Panc1 (cell line): Measurements from ENCODE around the gene ATOH8. TPM values are rescaled to one million over a fixed set of nuclear protein-coding genes. Genes with fewer than 3 reads are reported as not detected.

ENCODE experiments used
- ATAC-seq: fragments of 200-7000 bp; cut with Tn5 transposase; 2 replicates; pipeline ENCODE4 v1.9.1; 2020; ENCODE audit warnings: mild to moderate bottlenecking, moderate library complexity
- BruUV-seq: library from RNA; stranded (reverse); fragments of 400-500 nt; replicated peaks from 2 replicates; lab custom pipeline; 2021; lab: Mats Ljungman, UMichigan
- CTCF ChIA-PET: fragments of 300-600 bp; sonication (Branson Sonifier 250); formaldehyde crosslinking; loops from one replicate; lab custom pipeline; 2022; ENCODE audit warnings: antibody characterized with exemption; lab: Charles Lee
- POLR2A ChIA-PET: fragments of 300-600 bp; sonication (Branson Sonifier 250); formaldehyde crosslinking; loops from one replicate; lab custom pipeline; 2022; ENCODE audit warnings: antibody characterized with exemption; lab: Charles Lee
- DNase-seq: peaks from one replicate; pipeline ENCODE4 v3.0.0-alpha.2; 2010; ENCODE audit warnings: low read depth, low spot score
- H3K27ac ChIP-seq: 2 replicates; pipeline ENCODE4 v1.5.1; 2011; ENCODE audit warnings: mild to moderate bottlenecking, low read length, inconsistent platforms
- H3K27me3 ChIP-seq: fragments of 200-500 bp; sonication (Bioruptor generic); 2 replicates; pipeline ENCODE4 v1.6.0; 2014; ENCODE audit warnings: low read length, inconsistent platforms; ENCODE audit not compliant: control insufficient read depth, insufficient read depth
- H3K36me3 ChIP-seq: fragments of 200-500 bp; sonication (Bioruptor generic); 2 replicates; pipeline ENCODE4 v1.5.1; 2014; ENCODE audit warnings: inconsistent platforms, mild to moderate bottlenecking, low read length, moderate library complexity; ENCODE audit not compliant: control insufficient read depth, insufficient read depth
- H3K4me1 ChIP-seq: 2 replicates; pipeline ENCODE4 v1.5.1; 2011; ENCODE audit warnings: inconsistent platforms, mild to moderate bottlenecking, low read length, moderate library complexity; ENCODE audit not compliant: control insufficient read depth, insufficient read depth
- H3K4me3 ChIP-seq, 2 experiments: 2 replicates each; pipeline ENCODE4 v1.5.1; 2011 to 2012; ENCODE audit warnings: low read depth in 2 of 2, low read length in 2 of 2, mild to moderate bottlenecking in 2 of 2, inconsistent platforms in 1 of 2, moderate library complexity in 1 of 2
- H3K9me3 ChIP-seq: fragments of 200-500 bp; sonication (Bioruptor generic); 2 replicates; pipeline ENCODE4 v1.5.1; 2014; ENCODE audit warnings: low read depth, mild to moderate bottlenecking, inconsistent platforms, low read length, moderate library complexity; ENCODE audit not compliant: control insufficient read depth, insufficient read depth
- POLR2AphosphoS5 ChIP-seq: IDR thresholded peaks from 2 replicates; pipeline ENCODE4 v1.6.1; 2012; ENCODE audit warnings: mild to moderate bottlenecking, low read depth, low read length, moderate library complexity
- SIN3A ChIP-seq: IDR thresholded peaks from 2 replicates; pipeline ENCODE4 v1.6.1; 2012; ENCODE audit warnings: low read depth, mild to moderate bottlenecking, low read length, moderate library complexity, borderline replicate concordance; ENCODE audit not compliant: insufficient read depth
- TCF7L2 ChIP-seq: IDR thresholded peaks from 2 replicates; pipeline ENCODE4 v1.6.1; 2011; ENCODE audit warnings: mild to moderate bottlenecking, low read depth, low read length, inconsistent platforms
- in situ Hi-C: cut with HindIII; loops from 2 replicates; pipeline ENCODE4 v1.10.0; 2016; ENCODE audit warnings: low sequenced_read_pairs, low pct_unique_long_range_greater_than_20kb
- intact Hi-C: fragments of 100-400 bp; cut with micrococcal nuclease; formaldehyde crosslinking; loops from one replicate; pipeline ENCODE4 v1.10.0; 2022; ENCODE audit not compliant: unreplicated experiment
- total RNA-seq: library from RNA; stranded (reverse); gene quantifications from one replicate; pipeline ENCODE4 v1.2.1, GENCODE V29; 2021; ENCODE audit not compliant: unreplicated experiment
- TF ChIP-seq, protein P1 (sequence below): fragments of 450-650 bp; IDR thresholded peaks from 2 replicates; pipeline ENCODE4 v1.5.1; 2017; ENCODE audit warnings: mild to moderate bottlenecking
- TF ChIP-seq, protein P2 (sequence below), 2 experiments: IDR thresholded peaks; 2 replicates each; pipeline ENCODE4 v1.6.1; 2011 to 2012; ENCODE audit warnings: low read depth in 2 of 2, control low read depth in 1 of 2, low read length in 1 of 2, mild to moderate bottlenecking in 1 of 2, moderate library complexity in 1 of 2; ENCODE audit not compliant: insufficient read depth in 1 of 2

Gene ATOH8
- total RNA-seq, 1 experiment from 2014 or later = 3.8 TPM

DNA sequence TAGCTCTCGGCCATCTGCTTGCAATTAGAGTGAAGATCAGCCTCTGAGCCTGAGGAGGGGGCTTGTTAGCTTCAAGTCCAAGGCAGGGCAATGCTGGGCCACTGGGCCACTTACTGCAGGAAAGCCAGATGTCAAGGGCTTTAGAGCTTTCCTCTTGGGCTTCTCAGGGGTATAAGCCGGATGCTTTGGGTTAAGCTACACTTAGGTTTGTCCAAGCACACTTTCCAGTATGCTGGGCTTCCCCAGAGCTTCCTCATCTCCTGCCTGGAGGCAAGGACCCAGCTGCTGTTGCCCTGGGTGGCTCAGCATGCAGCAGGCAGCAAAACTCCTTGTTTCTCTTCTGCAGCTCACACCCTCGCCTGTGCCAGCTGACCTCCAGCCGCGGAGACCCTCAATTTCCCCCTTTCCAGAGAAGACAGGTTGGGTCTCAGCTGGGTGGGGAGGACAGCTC lies 29.0 kb upstream of the ATOH8 start:
- in situ Hi-C loops (no loop called here), intact Hi-C loops (no loop called here)
- no peaks in the 10 kb centered on the region for H3K9me3 ChIP-seq
- POLR2A ChIA-PET = no interaction called here
- H3K4me3 ChIP-seq = no peak overlapping the region
- peaks cover 9% of the 10 kb centered on the region for H3K4me1 ChIP-seq
- no peaks in the 10 kb centered on the region for H3K36me3 ChIP-seq
- CTCF ChIA-PET = interaction anchor here (0.7 to 0.8 kb wide), 2 partner anchors 33 to 72 kb away, joined by 3 read pairs; no protein-coding TSS in a partner anchor
- no peak overlapping the region for H3K27ac ChIP-seq
- ATAC-seq (no peak), DNase-seq (no peak)
- no TSS peak for BruUV-seq
- TF ChIP-seq SIN3A (no peak), TCF7L2 (no peak), POLR2AphosphoS5 (no peak)
- TF ChIP-seq, protein P1, sequence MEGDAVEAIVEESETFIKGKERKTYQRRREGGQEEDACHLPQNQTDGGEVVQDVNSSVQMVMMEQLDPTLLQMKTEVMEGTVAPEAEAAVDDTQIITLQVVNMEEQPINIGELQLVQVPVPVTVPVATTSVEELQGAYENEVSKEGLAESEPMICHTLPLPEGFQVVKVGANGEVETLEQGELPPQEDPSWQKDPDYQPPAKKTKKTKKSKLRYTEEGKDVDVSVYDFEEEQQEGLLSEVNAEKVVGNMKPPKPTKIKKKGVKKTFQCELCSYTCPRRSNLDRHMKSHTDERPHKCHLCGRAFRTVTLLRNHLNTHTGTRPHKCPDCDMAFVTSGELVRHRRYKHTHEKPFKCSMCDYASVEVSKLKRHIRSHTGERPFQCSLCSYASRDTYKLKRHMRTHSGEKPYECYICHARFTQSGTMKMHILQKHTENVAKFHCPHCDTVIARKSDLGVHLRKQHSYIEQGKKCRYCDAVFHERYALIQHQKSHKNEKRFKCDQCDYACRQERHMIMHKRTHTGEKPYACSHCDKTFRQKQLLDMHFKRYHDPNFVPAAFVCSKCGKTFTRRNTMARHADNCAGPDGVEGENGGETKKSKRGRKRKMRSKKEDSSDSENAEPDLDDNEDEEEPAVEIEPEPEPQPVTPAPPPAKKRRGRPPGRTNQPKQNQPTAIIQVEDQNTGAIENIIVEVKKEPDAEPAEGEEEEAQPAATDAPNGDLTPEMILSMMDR = no peak
- TF ChIP-seq, protein P2, sequence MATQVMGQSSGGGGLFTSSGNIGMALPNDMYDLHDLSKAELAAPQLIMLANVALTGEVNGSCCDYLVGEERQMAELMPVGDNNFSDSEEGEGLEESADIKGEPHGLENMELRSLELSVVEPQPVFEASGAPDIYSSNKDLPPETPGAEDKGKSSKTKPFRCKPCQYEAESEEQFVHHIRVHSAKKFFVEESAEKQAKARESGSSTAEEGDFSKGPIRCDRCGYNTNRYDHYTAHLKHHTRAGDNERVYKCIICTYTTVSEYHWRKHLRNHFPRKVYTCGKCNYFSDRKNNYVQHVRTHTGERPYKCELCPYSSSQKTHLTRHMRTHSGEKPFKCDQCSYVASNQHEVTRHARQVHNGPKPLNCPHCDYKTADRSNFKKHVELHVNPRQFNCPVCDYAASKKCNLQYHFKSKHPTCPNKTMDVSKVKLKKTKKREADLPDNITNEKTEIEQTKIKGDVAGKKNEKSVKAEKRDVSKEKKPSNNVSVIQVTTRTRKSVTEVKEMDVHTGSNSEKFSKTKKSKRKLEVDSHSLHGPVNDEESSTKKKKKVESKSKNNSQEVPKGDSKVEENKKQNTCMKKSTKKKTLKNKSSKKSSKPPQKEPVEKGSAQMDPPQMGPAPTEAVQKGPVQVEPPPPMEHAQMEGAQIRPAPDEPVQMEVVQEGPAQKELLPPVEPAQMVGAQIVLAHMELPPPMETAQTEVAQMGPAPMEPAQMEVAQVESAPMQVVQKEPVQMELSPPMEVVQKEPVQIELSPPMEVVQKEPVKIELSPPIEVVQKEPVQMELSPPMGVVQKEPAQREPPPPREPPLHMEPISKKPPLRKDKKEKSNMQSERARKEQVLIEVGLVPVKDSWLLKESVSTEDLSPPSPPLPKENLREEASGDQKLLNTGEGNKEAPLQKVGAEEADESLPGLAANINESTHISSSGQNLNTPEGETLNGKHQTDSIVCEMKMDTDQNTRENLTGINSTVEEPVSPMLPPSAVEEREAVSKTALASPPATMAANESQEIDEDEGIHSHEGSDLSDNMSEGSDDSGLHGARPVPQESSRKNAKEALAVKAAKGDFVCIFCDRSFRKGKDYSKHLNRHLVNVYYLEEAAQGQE (IDR thresholded peaks at IDR 0.05; ENCODE audit: insufficient read depth in 1 of 2, low read depth in 2 of 2, low read length in 1 of 2) = no peak
- H3K27me3 ChIP-seq = no peaks in the 10 kb centered on the region

DNA sequence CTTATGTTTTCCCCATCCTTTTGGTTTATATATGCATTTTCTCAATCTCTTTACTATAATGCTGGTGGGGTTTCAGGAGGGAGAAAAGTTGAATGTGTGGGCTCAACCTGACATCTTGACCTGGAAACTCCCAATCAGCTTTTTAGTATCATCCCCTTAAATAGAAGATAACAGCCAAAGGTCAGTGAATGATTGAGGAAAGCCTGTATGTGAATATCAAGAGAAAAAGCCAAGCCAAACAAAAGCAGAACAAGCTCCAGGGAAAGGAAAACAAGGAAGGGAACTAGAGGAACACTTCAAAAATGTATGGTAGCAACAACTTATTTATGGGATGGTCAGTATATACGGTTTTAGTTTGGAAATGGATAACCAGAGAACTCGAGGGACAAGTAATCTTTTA lies 28.3 kb upstream of the ATOH8 start:
- intact Hi-C loops (no loop called here), in situ Hi-C loops (no loop called here)
- Histone ChIP-seq H3K36me3 (no peaks in the 10 kb centered on the region), H3K4me3 (no peak overlapping the region), H3K27ac (no peak overlapping the region), H3K4me1 (peaks cover 9% of the 10 kb centered on the region), H3K27me3 (no peaks in the 10 kb centered on the region), H3K9me3 (no peaks in the 10 kb centered on the region)
- DNase-seq = no peak
- ChIA-PET CTCF (interaction anchor here (0.6 to 0.8 kb wide), 4 partner anchors 24 to 163 kb away, joined by 3 to 5 read pairs (median 4); partner anchors contain the start of gene ST3GAL5), POLR2A (interaction anchor here (0.7 kb wide), 1 partner anchor 274 kb away, joined by 5 read pairs; no protein-coding TSS in a partner anchor)
- TF ChIP-seq POLR2AphosphoS5 (no peak), SIN3A (no peak), TCF7L2 (no peak)
- TF ChIP-seq, protein P2 (IDR thresholded peaks at IDR 0.05; ENCODE audit: insufficient read depth in 1 of 2, low read depth in 2 of 2, low read length in 1 of 2) = no peak
- TF ChIP-seq, protein P1 = no peak
- no TSS peak for BruUV-seq
- ATAC-seq = no peak
